Measurements from ENCODE around the gene FAM186B.

FAM186B gene

GRCh38 chr12:49577589-49578315 lies 27.7 kb downstream of the FAM186B start:
- Histone ChIP-seq H3K4me2 (ENCODE audit: low read length) (no peak overlapping the region), H4K20me1 (ENCODE audit: insufficient read depth, low read length) (no peaks in the 10 kb centered on the region)
- TF ChIP-seq EZH2 (IDR thresholded peaks at IDR 0.05; ENCODE audit: borderline replicate concordance, low read length), result no peak
- TF ChIP-seq CTCF (IDR thresholded peaks at IDR 0.05; ENCODE audit: low read length), result no peak

GRCh38 chr12:49568442-49569162 lies 36.8 kb downstream of the FAM186B start:
- H3K9me2 ChIP-seq (ENCODE audit: low read depth, low read length), result no peaks in the 10 kb centered on the region
- H3K4me3 ChIP-seq (ENCODE audit: low read depth, low read length, poor library complexity, severe bottlenecking), result peak overlapping the region; percentile 98
- H3K9me3 ChIP-seq (ENCODE audit: low read length), result no peaks in the 10 kb centered on the region
- H3K9ac ChIP-seq (ENCODE audit: low read length), result peak overlapping the region; percentile 99
- H3K27me3 ChIP-seq (ENCODE audit: insufficient read depth, low read length), result no peaks in the 10 kb centered on the region
- H3K36me3 ChIP-seq (ENCODE audit: insufficient read depth, low read length), result peaks cover 34% of the 10 kb centered on the region
- H4K20me1 ChIP-seq (ENCODE audit: insufficient read depth, low read length), result no peaks in the 10 kb centered on the region
- TF ChIP-seq EZH2 (IDR thresholded peaks at IDR 0.05; ENCODE audit: borderline replicate concordance, low read length) (no peak), CTCF (IDR thresholded peaks at IDR 0.05; ENCODE audit: low read length) (no peak)
- H3K79me2 ChIP-seq (ENCODE audit: insufficient read depth, low read length), result peaks cover 17% of the 10 kb centered on the region
- H3K4me1 ChIP-seq (ENCODE audit: insufficient read depth, low read length, severe bottlenecking), result peaks cover 20% of the 10 kb centered on the region
- no peaks in the 10 kb centered on the region for H3F3A ChIP-seq (ENCODE audit: insufficient read depth, low read length)
- peak overlapping the region; percentile 97 for H3K4me2 ChIP-seq (ENCODE audit: low read length)
- H2AFZ ChIP-seq (ENCODE audit: low read length), result peak overlapping the region; percentile 25
- H3K27ac ChIP-seq (ENCODE audit: low read depth, low read length, poor library complexity, severe bottlenecking), result no peak overlapping the region

More at GRCh38 chr12:49577589-49578315, 27.7 kb downstream of the FAM186B start:
- H3K4me1 ChIP-seq (ENCODE audit: insufficient read depth, low read length, severe bottlenecking), result peaks cover 4% of the 10 kb centered on the region
- H3K9me3 ChIP-seq (ENCODE audit: low read length), result no peaks in the 10 kb centered on the region
- H3K27ac ChIP-seq (ENCODE audit: low read depth, low read length, poor library complexity, severe bottlenecking), result no peak overlapping the region
- no peaks in the 10 kb centered on the region for H3K27me3 ChIP-seq (ENCODE audit: insufficient read depth, low read length)
- no peaks in the 10 kb centered on the region for H3K79me2 ChIP-seq (ENCODE audit: insufficient read depth, low read length)
- no peak overlapping the region for H2AFZ ChIP-seq (ENCODE audit: low read length)
- H3K9ac ChIP-seq (ENCODE audit: low read length), result no peak overlapping the region
- H3K4me3 ChIP-seq (ENCODE audit: low read depth, low read length, poor library complexity, severe bottlenecking), result no peak overlapping the region
- no peaks in the 10 kb centered on the region for H3K9me2 ChIP-seq (ENCODE audit: low read depth, low read length)
- no peaks in the 10 kb centered on the region for H3F3A ChIP-seq (ENCODE audit: insufficient read depth, low read length)
- peaks cover 37% of the 10 kb centered on the region for H3K36me3 ChIP-seq (ENCODE audit: insufficient read depth, low read length)

GRCh38 chr12:49567611-49568441 lies 37.6 kb downstream of the FAM186B start, which contains the start of gene MCRS1:
Gene MCRS1 (minus strand): TSS chr12:49568142. CDS start chr12:49566731, 1,411 bp downstream.
- peak within 1 kb of the TSS; percentile 25 for H2AFZ ChIP-seq (ENCODE audit: low read length)
- no peaks in the 10 kb centered on the region for H3F3A ChIP-seq (ENCODE audit: insufficient read depth, low read length)
- H3K4me3 ChIP-seq (ENCODE audit: low read depth, low read length, poor library complexity, severe bottlenecking), result peak within 1 kb of the TSS; percentile 98
- no peaks in the 10 kb centered on the region for H3K9me2 ChIP-seq (ENCODE audit: low read depth, low read length)
- H3K4me1 ChIP-seq (ENCODE audit: insufficient read depth, low read length, severe bottlenecking), result peaks cover 20% of the 10 kb centered on the region
- H3K27me3 ChIP-seq (ENCODE audit: insufficient read depth, low read length), result no peaks in the 10 kb centered on the region
- H3K4me2 ChIP-seq (ENCODE audit: low read length), result peak within 1 kb of the TSS; percentile 97
- H4K20me1 ChIP-seq (ENCODE audit: insufficient read depth, low read length), result no peaks in the 10 kb centered on the region
- peaks cover 34% of the 10 kb centered on the region for H3K36me3 ChIP-seq (ENCODE audit: insufficient read depth, low read length)
- no peaks in the 10 kb centered on the region for H3K9me3 ChIP-seq (ENCODE audit: low read length)
- H3K79me2 ChIP-seq (ENCODE audit: insufficient read depth, low read length), result peaks cover 17% of the 10 kb centered on the region
- TF ChIP-seq EZH2 (IDR thresholded peaks at IDR 0.05; ENCODE audit: borderline replicate concordance, low read length) (no peak), CTCF (IDR thresholded peaks at IDR 0.05; ENCODE audit: low read length) (no peak)
- peak within 1 kb of the TSS; percentile 30 for H3K27ac ChIP-seq (ENCODE audit: low read depth, low read length, poor library complexity, severe bottlenecking)
- peak within 1 kb of the TSS; percentile 99 for H3K9ac ChIP-seq (ENCODE audit: low read length)
